HepG2 (cell line): Measurements from ENCODE around the gene DGCR8. TPM values are rescaled to one million over a fixed set of nuclear protein-coding genes. Genes with fewer than 3 reads are reported as not detected.
A peak's percentile ranks its signal among the peaks of the same experiment; 100 is the strongest.

Experiments used
- CREM ChIP-seq, 2 experiments: sonication (generic) in 1 of 2; formaldehyde crosslinking in 1 of 2; IDR thresholded peaks; 2 replicates each; pipeline versions ENCODE4 v1.4.0 to v1.6.1; 2016 to 2020; ENCODE audit warnings: antibody characterized with exemption in 1 of 2, mild to moderate bottlenecking in 1 of 2, missing genetic modification reagents in 1 of 2
- DPF2 ChIP-seq: sonication (generic); formaldehyde crosslinking; IDR thresholded peaks from 2 replicates; pipeline ENCODE4 v1.4.0; 2020; ENCODE audit warnings: mild to moderate bottlenecking, low read depth, missing genetic modification reagents, borderline replicate concordance
- ERF ChIP-seq: IDR thresholded peaks from 2 replicates; pipeline ENCODE4 v1.6.1; 2018; ENCODE audit warnings: missing biosample characterization, missing genetic modification reagents
- HBP1 ChIP-seq: IDR thresholded peaks from 2 replicates; pipeline ENCODE4 v1.6.1; 2016; ENCODE audit warnings: low read depth, control low read depth
- HMGXB3 ChIP-seq: sonication (generic); formaldehyde crosslinking; IDR thresholded peaks from 2 replicates; pipeline ENCODE4 v1.4.0; 2020; ENCODE audit warnings: missing genetic modification reagents, borderline replicate concordance
- KAT2B ChIP-seq: fragments of 150-350 bp; IDR thresholded peaks from 2 replicates; pipeline ENCODE4 v1.6.1; 2014; ENCODE audit warnings: low read depth, low read length, borderline replicate concordance
- NFRKB ChIP-seq: fragments of 450-650 bp; IDR thresholded peaks from 2 replicates; pipeline ENCODE4 v1.6.1; 2017
- RELA ChIP-seq: sonication (generic); formaldehyde crosslinking; IDR thresholded peaks from 2 replicates; pipeline ENCODE4 v1.4.0; 2020; ENCODE audit warnings: missing genetic modification reagents
- SSRP1 ChIP-seq: IDR thresholded peaks from 2 replicates; pipeline ENCODE4 v1.6.1; 2016; ENCODE audit warnings: control low read depth
- THAP7 ChIP-seq: sonication (generic); formaldehyde crosslinking; IDR thresholded peaks from 2 replicates; pipeline ENCODE4 v1.8.1; 2023; ENCODE audit warnings: mild to moderate bottlenecking, missing genetic modification reagents
- TSC22D2 ChIP-seq: sonication (generic); formaldehyde crosslinking; IDR thresholded peaks from 2 replicates; pipeline ENCODE4 v1.5.1; 2020; ENCODE audit warnings: missing genetic modification reagents, mild to moderate bottlenecking, borderline replicate concordance
- WIZ ChIP-seq: sonication (generic); formaldehyde crosslinking; IDR thresholded peaks from 2 replicates; pipeline ENCODE4 v1.5.1; 2020; ENCODE audit warnings: mild to moderate bottlenecking, missing genetic modification reagents
- ZNF12 ChIP-seq: sonication (generic); formaldehyde crosslinking; IDR thresholded peaks from 2 replicates; pipeline ENCODE4 v1.5.0; 2020; ENCODE audit warnings: missing genetic modification reagents
- ZNF546 ChIP-seq: sonication (generic); formaldehyde crosslinking; conservative IDR thresholded peaks from 2 replicates; pipeline ENCODE4 v1.8.1; 2023; ENCODE audit warnings: mild to moderate bottlenecking, missing genetic modification reagents
- ZNF556 ChIP-seq: sonication (generic); formaldehyde crosslinking; IDR thresholded peaks from 2 replicates; pipeline ENCODE4 v1.4.0; 2020; ENCODE audit warnings: mild to moderate bottlenecking, missing genetic modification reagents, borderline replicate concordance
- ZNF616 ChIP-seq: sonication (generic); formaldehyde crosslinking; IDR thresholded peaks from 2 replicates; pipeline ENCODE4 v1.5.0; 2020; ENCODE audit warnings: low read depth, mild to moderate bottlenecking, missing genetic modification reagents
- ZNF710 ChIP-seq: sonication (generic); formaldehyde crosslinking; IDR thresholded peaks from 2 replicates; pipeline ENCODE4 v1.5.0; 2020; ENCODE audit warnings: mild to moderate bottlenecking, missing genetic modification reagents, borderline replicate concordance
- ZNF713 ChIP-seq: sonication (generic); formaldehyde crosslinking; IDR thresholded peaks from 2 replicates; pipeline ENCODE4 v1.4.0; 2020; ENCODE audit warnings: mild to moderate bottlenecking, missing genetic modification reagents
- ZNF781 ChIP-seq: sonication (generic); formaldehyde crosslinking; IDR thresholded peaks from 2 replicates; pipeline ENCODE4 v1.5.1; 2020; ENCODE audit warnings: borderline replicate concordance, mild to moderate bottlenecking, missing genetic modification reagents; ENCODE audit errors: not compliant biosample characterization
- ZNF883 ChIP-seq: sonication (generic); formaldehyde crosslinking; IDR thresholded peaks from 2 replicates; pipeline ENCODE4 v1.5.1; 2020; ENCODE audit warnings: mild to moderate bottlenecking, missing genetic modification reagents; ENCODE audit errors: not compliant biosample characterization
- ZSCAN30 ChIP-seq: sonication (generic); formaldehyde crosslinking; IDR thresholded peaks from 2 replicates; pipeline ENCODE4 v1.5.0; 2020; ENCODE audit warnings: mild to moderate bottlenecking, missing genetic modification reagents
- polyA plus RNA-seq, 8 experiments: library from polyadenylated mRNA; depleted of rRNA in 3 of 8; stranded (reverse) in 7 of 8; unstranded in 1 of 8; fragments of >200 nt; fragmentation: Illumina TruSeq in 4 of 8; extraction: Trizol in 4 of 8; gene quantifications; 2 replicates each; pipeline versions ENCODE4 v1.2.1 to v1.2.3, GENCODE V29; 2011 to 2016; ENCODE audit warnings: low read depth in 4 of 8, missing spikeins in 1 of 8, mixed read lengths in 1 of 8; ENCODE audit not compliant: insufficient read depth in 1 of 8
- total RNA-seq, 5 experiments: library from RNA; depleted of rRNA; stranded (reverse); fragments of >200 nt; fragmentation: Illumina TruSeq; extraction: Trizol; gene quantifications; 2 replicates each; pipeline ENCODE4 v1.2.3, GENCODE V29; 2016; ENCODE audit warnings: low read depth in 1 of 5

The DGCR8 gene
- total and polyA plus RNA-seq, 2 of the 13 experiments (the other 11 are each of a cell fraction or from before 2014, with no cell fraction given) = 10.2 to 23.2 TPM

- TF ChIP-seq HMGXB3 (CRISPR knock-in tag) (no peak; the same call in 1 of the 2 replicates), ZNF616 (CRISPR knock-in tag) (0 out of 2 replicates have a peak, but pooled peaks have one; percentile 8), HBP1 (CRISPR knock-in tag) (peak; percentile 56; the same call in 1 of the 2 replicates), RELA (CRISPR knock-in tag) (peak; percentile 47; the same call in 1 of the 2 replicates), ZNF546 (CRISPR knock-in tag) (peak; percentile 62), CREM (IDR thresholded peaks at IDR 0.05) (peak; percentile 93), CREM (CRISPR knock-in tag; IDR thresholded peaks at IDR 0.05) (peak; percentile 75), ZNF12 (no peak), DPF2 (CRISPR knock-in tag) (no peak), ERF (CRISPR knock-in tag) (peak; percentile 79; the same call in 1 of the 2 replicates), ZNF713 (CRISPR knock-in tag) (no peak), WIZ (CRISPR knock-in tag) (no peak), ZNF556 (CRISPR knock-in tag) (peak; percentile 28; the same call in 1 of the 2 replicates), THAP7 (CRISPR knock-in tag) (peak; percentile 95), KAT2B (no peak), NFRKB (no peak), ZNF883 (CRISPR knock-in tag) (no peak), TSC22D2 (peak; percentile 83), ZNF710 (CRISPR knock-in tag) (peak; percentile 58; the same call in 1 of the 2 replicates), ZSCAN30 (CRISPR knock-in tag) (no peak), ZNF781 (no peak), SSRP1 (no peak)
Measured at GRCh38 chr22:20116951-20117632, 37.1 kb downstream of the DGCR8 start, which contains the start of gene TRMT2A (continued).
